Esophagus (tissue), 2 donors: ENCODE results near the gene CFAP61. TPM values are rescaled to one million over a fixed set of nuclear protein-coding genes. Genes with fewer than 3 reads are reported as not detected.

ENCODE experiments used
- H3K27ac ChIP-seq, 2 donors: one replicate each; pipeline ENCODE4 v1.5.1; 2013; ENCODE audit warnings: low read depth in 2 of 2, mild to moderate bottlenecking in 2 of 2, inconsistent platforms in 1 of 2, low read length in 1 of 2, moderate library complexity in 1 of 2
- H3K27me3 ChIP-seq, 2 donors: one replicate each; pipeline ENCODE4 v1.6.1; 2013; ENCODE audit warnings: low read length in 2 of 2, control low read depth in 1 of 2, mild to moderate bottlenecking in 1 of 2; ENCODE audit not compliant: insufficient read depth in 2 of 2, control insufficient read depth in 1 of 2
- H3K36me3 ChIP-seq, 2 donors: one replicate each; pipeline ENCODE4 v1.6.1; 2013; ENCODE audit warnings: low read length in 1 of 2; ENCODE audit not compliant: control insufficient read depth in 2 of 2, insufficient read depth in 2 of 2
- H3K4me1 ChIP-seq, 2 donors: one replicate each; pipeline ENCODE4 v1.6.1; 2013; ENCODE audit warnings: low read length in 1 of 2; ENCODE audit not compliant: control insufficient read depth in 2 of 2, insufficient read depth in 2 of 2
- H3K4me3 ChIP-seq, 2 donors: one replicate each; pipeline ENCODE4 v1.5.1; 2013; ENCODE audit warnings: low read length in 2 of 2, mild to moderate bottlenecking in 2 of 2, low read depth in 1 of 2, moderate library complexity in 1 of 2
- H3K9me3 ChIP-seq, 2 donors: one replicate each; pipeline ENCODE4 v1.6.1; 2013; ENCODE audit warnings: mild to moderate bottlenecking in 2 of 2, low read depth in 1 of 2, low read length in 1 of 2, moderate library complexity in 1 of 2; ENCODE audit not compliant: control insufficient read depth in 2 of 2, insufficient read depth in 1 of 2
- WGBS, 2 donors: extraction: QIAGEN DNeasy Blood & Tissue Kit; methylation state at CpG; one replicate each; pipeline ENCODE4 v1.1.7; 2013; 5-methylcytosine and 5-hydroxymethylcytosine counted together
- polyA plus RNA-seq, 2 donors: library from polyadenylated mRNA; stranded (reverse); fragments of 200-250 nt; gene quantifications; one replicate each; pipeline ENCODE4 v1.2.3, GENCODE V29; 2013
- donor health status: healthy with polysubstance abuse.
- donor health status: Bipolar disorder and iron deficiency.

CFAP61 gene
- polyA plus RNA-seq, 2 donors, result not detected

- 83% methylated on average over 1 of the region's 1 CpG for WGBS, 2 donors
- H3K4me1 ChIP-seq, result no peaks in the 10 kb centered on the region
- H3K36me3 ChIP-seq, result no peaks in the 10 kb centered on the region
Measured at GRCh38 chr20:20065361-20065760, 13.0 kb downstream of the CFAP61 start.

GRCh38 chr20:20070871-20071726, 18.8 kb downstream of the CFAP61 start:
- no peaks in the 10 kb centered on the region for H3K36me3 ChIP-seq
- H3K27me3 ChIP-seq, result no peaks in the 10 kb centered on the region
- WGBS, 2 donors, result 62 to 64% methylated on average over 10 of the region's 10 CpGs
- no peaks in the 10 kb centered on the region for H3K9me3 ChIP-seq
- H3K27ac ChIP-seq, result no peak overlapping the region
- H3K4me1 ChIP-seq, result no peaks in the 10 kb centered on the region
- no peak overlapping the region for H3K4me3 ChIP-seq

More at GRCh38 chr20:20065361-20065760, 13.0 kb downstream of the CFAP61 start:
- H3K27me3 ChIP-seq, result peaks cover 0 to 2% of the 10 kb centered on the region in 2 donors
- H3K4me3 ChIP-seq, result no peak overlapping the region
- H3K27ac ChIP-seq, result no peak overlapping the region
- no peaks in the 10 kb centered on the region for H3K9me3 ChIP-seq

GRCh38 chr20:20073801-20074371, 21.6 kb downstream of the CFAP61 start:
- H3K4me1 ChIP-seq, result no peaks in the 10 kb centered on the region
- H3K27ac ChIP-seq, result no peak overlapping the region
- H3K27me3 ChIP-seq, result no peaks in the 10 kb centered on the region
- no peaks in the 10 kb centered on the region for H3K9me3 ChIP-seq
- 55 to 58% methylated on average over 15 of the region's 15 CpGs for WGBS, 2 donors
- no peak overlapping the region for H3K4me3 ChIP-seq
- H3K36me3 ChIP-seq, result no peaks in the 10 kb centered on the region

GRCh38 chr20:20075032-20075431, 22.7 kb downstream of the CFAP61 start:
- no peak overlapping the region for H3K4me3 ChIP-seq
- H3K27me3 ChIP-seq, result no peaks in the 10 kb centered on the region
- H3K27ac ChIP-seq, result no peak overlapping the region
- no peaks in the 10 kb centered on the region for H3K4me1 ChIP-seq
- H3K36me3 ChIP-seq, result no peaks in the 10 kb centered on the region
- H3K9me3 ChIP-seq, result no peaks in the 10 kb centered on the region
- 73 to 81% methylated on average over 4 of the region's 4 CpGs for WGBS, 2 donors

- Histone ChIP-seq H3K27me3 (no peaks in the 10 kb centered on the region), H3K4me1 (no peaks in the 10 kb centered on the region), H3K27ac (no peak overlapping the region), H3K36me3 (no peaks in the 10 kb centered on the region), H3K9me3 (no peaks in the 10 kb centered on the region), H3K4me3 (no peak overlapping the region)
- WGBS, 2 donors, result 76 to 84% methylated on average over 9 of the region's 9 CpGs
Measured at GRCh38 chr20:20076297-20077065, 24.1 kb downstream of the CFAP61 start.

GRCh38 chr20:20078041-20078440, 25.7 kb downstream of the CFAP61 start:
- H3K4me3 ChIP-seq, result no peak overlapping the region
- no peaks in the 10 kb centered on the region for H3K36me3 ChIP-seq
- H3K27ac ChIP-seq, result no peak overlapping the region
- no peaks in the 10 kb centered on the region for H3K4me1 ChIP-seq
- no peaks in the 10 kb centered on the region for H3K9me3 ChIP-seq
- 72 to 81% methylated on average over 4 of the region's 4 CpGs for WGBS, 2 donors
- no peaks in the 10 kb centered on the region for H3K27me3 ChIP-seq

GRCh38 chr20:20079102-20079784, 26.9 kb downstream of the CFAP61 start:
- Histone ChIP-seq H3K36me3 (no peaks in the 10 kb centered on the region), H3K27me3 (no peaks in the 10 kb centered on the region), H3K4me3 (no peak overlapping the region), H3K9me3 (no peaks in the 10 kb centered on the region), H3K4me1 (peaks cover 0 to 2% of the 10 kb centered on the region in 2 donors), H3K27ac (no peak overlapping the region)
- 42 to 45% methylated on average over 5 of the region's 5 CpGs for WGBS, 2 donors

GRCh38 chr20:20083807-20084206, 31.5 kb downstream of the CFAP61 start:
- peaks cover 0 to 1% of the 10 kb centered on the region in 2 donors for H3K9me3 ChIP-seq
- no peaks in the 10 kb centered on the region for H3K36me3 ChIP-seq
- H3K4me1 ChIP-seq, result peaks cover 3 to 4% of the 10 kb centered on the region in 2 donors
- H3K27me3 ChIP-seq, result no peaks in the 10 kb centered on the region
- H3K4me3 ChIP-seq, result no peak overlapping the region
- WGBS, 2 donors, result 3 to 6% methylated on average over 3 of the region's 3 CpGs
- H3K27ac ChIP-seq, result no peak overlapping the region

- Histone ChIP-seq H3K4me3 (no peak overlapping the region), H3K27ac (no peak overlapping the region), H3K36me3 (no peaks in the 10 kb centered on the region), H3K9me3 (peaks cover 0 to 3% of the 10 kb centered on the region in 2 donors), H3K4me1 (peaks cover 3 to 4% of the 10 kb centered on the region in 2 donors), H3K27me3 (no peaks in the 10 kb centered on the region)
- 72 to 76% methylated on average over 8 of the region's 8 CpGs for WGBS, 2 donors
Measured at GRCh38 chr20:20084296-20084752, 32.0 kb downstream of the CFAP61 start.
